Activated naive CD8-positive, alpha-beta T cell (primary cell): ENCODE data around the gene ZNF718.
"Not testable (repeated sequence)": the region's sequence is repeated elsewhere in the genome, so short reads cannot be mapped to it uniquely, and the experiment has no call there.

Experiments
- H3K27ac Mint-ChIP-seq: one replicate; pipeline ENCODE4 v1.8.0; 2021; ENCODE audit warnings: mixed read lengths
- H3K27me3 Mint-ChIP-seq: one replicate; pipeline ENCODE4 v1.8.0; 2021; ENCODE audit warnings: mixed read lengths
- H3K36me3 Mint-ChIP-seq: one replicate; pipeline ENCODE4 v1.8.0; 2021; ENCODE audit warnings: mixed read lengths
- H3K4me1 Mint-ChIP-seq: one replicate; pipeline ENCODE4 v1.8.0; 2021; ENCODE audit warnings: low read depth, mixed read lengths
- H3K4me3 Mint-ChIP-seq: one replicate; pipeline ENCODE4 v1.8.0; 2021; ENCODE audit warnings: mild to moderate bottlenecking, mixed read lengths
- H3K9me3 Mint-ChIP-seq: one replicate; pipeline ENCODE4 v1.8.0; 2021; ENCODE audit warnings: low read depth, mixed read lengths

Gene ZNF718

DNA sequence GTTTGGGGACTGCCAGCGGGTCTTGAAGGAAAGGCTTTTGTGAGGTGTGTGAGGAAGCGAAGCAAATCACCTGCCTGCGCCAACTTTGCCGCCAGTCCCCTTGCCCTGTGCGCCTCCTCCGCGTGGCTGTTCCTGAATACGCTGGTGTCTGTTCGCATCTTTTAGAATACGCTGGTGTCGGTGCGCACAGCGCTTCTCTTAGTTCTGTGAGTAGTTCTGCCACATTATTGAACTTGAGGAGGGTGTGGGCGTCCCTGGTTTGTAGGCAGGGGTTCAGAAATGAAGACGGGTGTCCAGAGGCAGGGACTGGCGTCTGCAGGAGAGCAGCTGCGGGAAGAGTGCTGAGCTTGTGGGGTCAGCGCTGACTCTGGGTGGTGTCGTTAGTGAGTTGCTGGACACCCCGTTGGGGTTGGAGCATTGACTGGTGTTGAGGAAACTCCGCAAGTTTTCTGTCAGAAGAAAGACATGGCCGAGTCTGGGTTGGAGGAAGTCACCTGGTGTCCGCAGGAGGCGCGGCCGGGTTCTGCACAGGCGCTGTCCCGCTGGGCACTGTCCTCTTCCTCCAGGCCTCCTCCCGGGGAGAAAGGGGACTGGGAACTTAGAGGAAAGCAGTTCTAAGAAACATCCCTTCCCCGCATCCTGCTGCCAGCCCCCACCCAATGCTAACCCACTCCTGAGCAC lies 930 bp downstream of the ZNF718 start:
- Mint-ChIP-seq H3K4me3 (peak overlapping the region; percentile 99), H3K9me3 (peaks cover 3% of the 10 kb centered on the region), H3K4me1 (peaks cover 34% of the 10 kb centered on the region), H3K36me3 (peaks cover 13% of the 10 kb centered on the region), H3K27me3 (no peaks in the 10 kb centered on the region), H3K27ac (peak overlapping the region; percentile 100)

DNA sequence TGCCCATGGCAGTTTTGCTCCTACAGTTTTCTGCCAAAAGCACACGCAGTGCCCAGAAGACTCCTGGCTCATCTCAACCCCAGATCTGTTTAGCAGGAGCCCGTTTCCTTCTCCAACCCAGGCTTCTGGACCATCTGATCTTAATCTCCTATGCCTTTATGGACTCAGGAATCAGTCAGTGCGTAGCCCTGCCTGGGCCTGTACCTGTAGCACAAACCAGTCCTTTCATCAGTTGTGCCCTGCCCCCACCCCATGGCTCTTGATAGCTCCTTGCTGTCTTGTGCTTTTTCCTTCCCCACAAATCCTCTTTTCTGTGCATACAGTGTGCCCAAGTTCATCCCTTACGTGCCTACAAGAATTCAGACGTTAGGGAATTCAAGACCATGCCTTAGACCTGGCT lies 1.5 kb downstream of the ZNF718 start:
- no peaks in the 10 kb centered on the region for H3K9me3 Mint-ChIP-seq
- peaks cover 12% of the 10 kb centered on the region for H3K36me3 Mint-ChIP-seq

DNA sequence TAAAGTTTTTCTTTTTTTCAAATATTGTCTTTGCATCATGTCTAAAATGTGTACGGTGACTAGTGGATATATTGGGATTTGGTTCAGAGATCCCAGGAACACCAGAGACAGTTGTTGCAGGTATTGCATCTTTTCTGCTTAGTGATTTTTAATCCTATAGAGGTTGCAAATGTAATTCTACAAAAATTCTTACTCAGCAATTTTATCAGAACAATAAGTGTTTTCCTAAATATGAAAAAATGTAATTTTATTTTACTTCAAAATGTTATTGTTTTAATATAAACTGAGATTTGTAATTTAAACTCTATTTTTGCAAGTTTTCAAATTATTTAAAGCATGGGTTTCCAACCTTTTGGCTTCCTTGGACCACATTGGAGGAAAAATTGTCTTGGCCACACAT lies 8.2 kb downstream of the ZNF718 start:
- Mint-ChIP-seq H3K9me3 (peaks cover 17% of the 10 kb centered on the region), H3K4me3 (no peak overlapping the region), H3K4me1 (peaks cover 13% of the 10 kb centered on the region), H3K27me3 (no peaks in the 10 kb centered on the region), H3K27ac (no peak overlapping the region), H3K36me3 (peaks cover 27% of the 10 kb centered on the region)

More for the DNA sequence above, 1.5 kb downstream of the ZNF718 start:
- Mint-ChIP-seq H3K27me3 (no peaks in the 10 kb centered on the region), H3K4me3 (peak overlapping the region; percentile 99), H3K4me1 (peaks cover 28% of the 10 kb centered on the region), H3K27ac (peak overlapping the region; percentile 100)

DNA sequence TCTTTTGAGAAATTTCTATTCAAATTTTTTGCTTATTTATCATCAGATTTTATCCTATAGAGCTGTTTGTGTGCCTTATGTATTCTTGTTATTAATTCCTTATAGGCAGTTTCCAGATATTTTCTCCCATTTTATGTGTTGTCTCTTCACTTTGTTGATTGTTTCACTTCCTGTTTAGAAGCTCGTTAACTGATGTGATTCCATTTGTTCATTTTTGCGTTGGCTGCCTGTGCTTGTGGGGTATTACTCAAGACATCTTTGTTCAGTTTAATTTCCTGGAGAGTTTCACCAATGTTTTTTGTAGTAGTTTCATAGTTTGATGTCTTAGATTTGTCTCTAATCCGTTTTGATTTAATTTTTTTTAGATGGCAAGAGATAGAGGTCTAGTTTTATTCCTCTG lies 14.6 kb downstream of the ZNF718 start:
- H3K36me3 Mint-ChIP-seq: peaks cover 74% of the 10 kb centered on the region
- no peak overlapping the region for H3K27ac Mint-ChIP-seq
- no peaks in the 10 kb centered on the region for H3K27me3 Mint-ChIP-seq
- peaks cover 37% of the 10 kb centered on the region for H3K9me3 Mint-ChIP-seq
- H3K4me1 Mint-ChIP-seq: peaks cover 22% of the 10 kb centered on the region
- no peak overlapping the region for H3K4me3 Mint-ChIP-seq

DNA sequence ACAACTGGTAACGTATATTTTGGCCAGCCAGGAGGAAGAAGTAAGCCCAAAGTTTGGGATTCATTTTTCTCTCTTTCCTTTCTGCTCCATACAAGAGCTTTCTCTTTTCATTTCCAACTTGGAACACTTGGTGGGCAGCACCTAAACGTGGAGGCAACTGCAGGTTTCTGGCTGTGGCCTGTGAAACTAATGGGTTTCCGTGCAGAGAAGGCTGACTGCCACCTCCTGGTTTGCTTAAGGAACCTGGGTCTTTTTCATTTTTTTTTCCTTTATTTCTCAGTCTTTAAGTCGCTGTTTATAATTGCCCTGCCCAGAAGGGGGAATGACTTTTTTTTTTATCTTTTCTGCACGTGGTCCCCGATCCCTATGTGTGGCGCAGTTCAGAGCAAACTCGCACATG lies 15.4 kb downstream of the ZNF718 start:
- Mint-ChIP-seq H3K4me1 (peaks cover 22% of the 10 kb centered on the region), H3K9me3 (peaks cover 44% of the 10 kb centered on the region), H3K4me3 (no peak overlapping the region), H3K27ac (no peak overlapping the region), H3K36me3 (peaks cover 81% of the 10 kb centered on the region), H3K27me3 (no peaks in the 10 kb centered on the region)

DNA sequence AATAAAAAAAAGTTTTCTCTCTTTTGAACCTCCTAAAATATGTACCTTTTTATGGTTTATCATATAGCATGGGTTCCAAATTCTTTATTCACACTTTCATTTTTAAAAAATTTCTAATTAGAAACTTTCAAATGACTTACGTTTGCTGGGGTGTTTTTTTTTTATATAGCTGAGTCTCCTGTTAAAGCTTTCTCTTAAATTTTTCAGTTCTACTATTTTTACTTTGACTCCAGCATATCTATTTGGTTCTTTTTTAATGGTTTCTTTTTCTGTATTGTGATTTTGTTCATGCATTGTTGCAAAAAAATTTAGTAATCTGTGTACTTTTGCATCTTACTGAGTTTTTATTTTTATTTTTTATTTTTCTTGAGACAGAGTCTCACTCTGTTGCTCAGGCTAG lies 22.3 kb downstream of the ZNF718 start:
- H3K27ac Mint-ChIP-seq: no peak overlapping the region
- peaks cover 51% of the 10 kb centered on the region for H3K36me3 Mint-ChIP-seq
- H3K4me3 Mint-ChIP-seq: no peak overlapping the region
- H3K27me3 Mint-ChIP-seq: no peaks in the 10 kb centered on the region
- H3K4me1 Mint-ChIP-seq: no peaks in the 10 kb centered on the region
- H3K9me3 Mint-ChIP-seq: peaks cover 20% of the 10 kb centered on the region

DNA sequence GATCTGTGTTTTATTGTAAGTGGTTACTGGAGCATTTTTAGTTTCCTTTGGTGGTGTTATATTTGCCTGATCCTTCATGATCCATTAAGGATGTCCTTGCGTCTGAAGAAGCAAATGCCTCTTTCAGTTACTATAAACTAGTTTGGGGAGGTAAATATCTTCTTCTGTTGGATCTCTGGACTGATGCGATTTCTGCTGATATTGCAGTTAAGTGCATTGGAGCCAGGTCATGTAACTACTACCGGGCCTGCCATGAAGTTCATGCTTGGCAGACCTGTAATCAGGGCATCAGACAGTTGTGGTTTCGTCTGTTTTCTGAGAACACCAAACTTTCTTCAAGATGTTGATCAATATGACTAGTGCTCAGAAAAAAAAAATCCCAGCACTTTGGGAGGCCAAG lies 22.9 kb downstream of the ZNF718 start:
- Mint-ChIP-seq H3K36me3 (peaks cover 47% of the 10 kb centered on the region), H3K27me3 (no peaks in the 10 kb centered on the region), H3K4me3 (no peak overlapping the region), H3K4me1 (no peaks in the 10 kb centered on the region), H3K9me3 (peaks cover 20% of the 10 kb centered on the region), H3K27ac (no peak overlapping the region)

DNA sequence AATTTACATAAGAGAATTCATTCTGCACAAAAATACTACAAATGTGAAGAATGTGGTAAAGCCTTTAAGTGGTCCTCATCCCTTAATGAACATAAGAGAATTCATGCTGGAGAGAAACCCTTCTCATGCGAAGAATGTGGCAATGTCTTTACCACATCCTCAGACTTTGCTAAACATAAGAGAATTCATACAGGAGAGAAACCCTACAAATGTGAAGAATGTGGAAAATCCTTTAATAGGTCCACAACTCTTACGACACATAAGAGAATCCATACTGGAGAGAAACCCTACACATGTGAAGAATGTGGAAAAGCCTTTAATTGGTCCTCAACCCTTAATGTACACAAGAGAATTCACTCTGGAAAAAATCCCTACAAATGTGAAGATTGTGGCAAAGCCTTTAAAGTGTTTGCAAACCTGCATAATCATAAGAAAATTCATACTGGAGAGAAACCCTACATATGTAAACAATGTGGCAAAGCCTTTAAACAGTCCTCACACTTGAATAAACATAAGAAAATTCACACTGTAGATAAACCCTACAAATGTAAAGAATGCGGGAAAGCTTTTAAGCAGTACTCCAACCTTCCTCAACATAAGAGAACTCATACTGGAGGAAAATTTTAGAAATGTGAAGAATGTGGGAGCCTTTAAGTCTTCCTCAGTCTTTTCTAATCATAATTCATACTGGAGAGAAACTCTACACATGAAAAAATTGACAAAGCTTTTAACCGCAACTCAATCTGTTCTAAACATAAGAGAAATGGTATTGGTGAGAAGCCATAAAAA lies 37.4 kb downstream of the ZNF718 start:
- Mint-ChIP-seq H3K9me3 (peaks cover 22% of the 10 kb centered on the region), H3K4me1 (no peaks in the 10 kb centered on the region), H3K27me3 (no peaks in the 10 kb centered on the region), H3K27ac (no peak overlapping the region), H3K36me3 (peaks cover 39% of the 10 kb centered on the region), H3K4me3 (no peak overlapping the region)

DNA sequence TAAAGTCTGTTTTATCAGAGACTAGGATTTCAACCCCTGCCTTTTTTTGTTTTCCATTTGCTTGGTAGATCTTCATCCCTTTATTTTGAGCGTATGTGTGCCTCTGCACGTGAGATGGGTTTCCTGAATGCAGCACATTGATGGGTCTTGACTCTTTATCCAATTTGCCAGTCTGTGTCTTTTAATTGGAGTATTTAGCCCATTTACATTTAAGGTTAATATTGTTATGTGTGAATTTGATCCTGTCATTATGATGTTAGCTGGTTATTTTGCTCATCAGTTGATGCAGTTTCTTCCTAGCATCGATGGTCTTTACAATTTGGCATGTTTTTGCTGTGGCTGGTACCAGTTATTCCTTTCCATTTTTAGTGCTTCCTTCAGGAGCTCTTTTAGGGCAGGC lies 45.3 kb downstream of the ZNF718 start:
- not testable (repeated sequence) for H3K4me3 Mint-ChIP-seq, H3K27me3 Mint-ChIP-seq, H3K27ac Mint-ChIP-seq, H3K4me1 Mint-ChIP-seq
- peaks cover 40% of the 10 kb centered on the region for H3K36me3 Mint-ChIP-seq
- H3K9me3 Mint-ChIP-seq: peaks cover 18% of the 10 kb centered on the region

DNA sequence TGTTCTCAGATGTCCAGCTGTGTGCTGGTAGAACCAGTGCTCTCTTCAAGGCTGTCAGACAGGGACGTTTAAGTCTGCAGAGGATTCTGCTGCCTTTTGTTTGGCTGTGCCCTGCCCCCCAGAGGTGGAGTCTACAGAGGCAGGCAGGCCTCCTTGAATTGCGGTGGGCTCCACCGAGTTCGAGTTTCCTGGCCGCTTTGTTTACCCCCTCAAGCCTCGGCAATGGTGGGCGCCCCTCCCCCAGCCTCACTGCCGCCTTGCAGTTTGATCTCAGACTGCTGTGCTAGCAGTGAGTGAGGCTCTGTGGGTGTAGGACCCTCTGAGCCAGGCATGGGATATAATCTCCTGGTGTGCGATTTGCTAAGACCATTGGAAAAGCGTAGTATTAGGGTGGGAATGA lies 47.0 kb downstream of the ZNF718 start:
- not testable (repeated sequence) for H3K4me3 Mint-ChIP-seq, H3K27me3 Mint-ChIP-seq, H3K4me1 Mint-ChIP-seq, H3K27ac Mint-ChIP-seq
- Mint-ChIP-seq H3K36me3 (peaks cover 49% of the 10 kb centered on the region), H3K9me3 (peaks cover 35% of the 10 kb centered on the region)

DNA sequence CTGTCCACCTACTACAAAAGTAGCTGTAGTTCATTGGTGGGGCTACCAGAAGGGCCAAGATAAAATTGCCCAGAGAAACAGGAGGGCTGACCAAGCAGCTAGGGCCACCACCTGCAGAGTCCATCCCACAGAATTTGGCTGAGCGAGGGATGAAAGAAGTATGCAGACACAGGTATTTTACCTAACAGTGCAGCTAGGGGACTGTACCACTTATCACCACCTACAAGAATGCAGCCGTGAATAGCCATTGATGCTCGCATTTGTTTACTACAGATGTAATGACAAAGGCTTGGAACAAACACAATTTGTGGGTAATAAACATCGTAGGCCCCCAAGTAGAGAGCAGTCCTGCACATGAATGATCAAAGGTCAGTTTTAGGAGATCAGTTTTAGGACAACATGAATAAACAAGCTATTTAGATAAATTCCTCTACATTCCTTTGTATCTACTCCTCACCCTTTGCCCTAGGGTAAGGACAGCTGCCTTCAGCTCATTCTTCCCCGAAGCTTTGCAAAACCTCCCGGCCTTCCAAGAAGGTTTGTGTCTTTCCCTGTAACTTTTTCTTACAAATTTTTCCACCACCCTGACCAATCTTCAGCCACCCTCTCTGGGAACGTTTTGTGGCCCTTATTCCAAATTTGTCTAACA lies 49.5 kb downstream of the ZNF718 start:
- Mint-ChIP-seq H3K36me3 (peaks cover 54% of the 10 kb centered on the region), H3K4me3 (no peak overlapping the region), H3K27ac (no peak overlapping the region), H3K9me3 (peaks cover 43% of the 10 kb centered on the region), H3K27me3 (no peaks in the 10 kb centered on the region), H3K4me1 (no peaks in the 10 kb centered on the region)

DNA sequence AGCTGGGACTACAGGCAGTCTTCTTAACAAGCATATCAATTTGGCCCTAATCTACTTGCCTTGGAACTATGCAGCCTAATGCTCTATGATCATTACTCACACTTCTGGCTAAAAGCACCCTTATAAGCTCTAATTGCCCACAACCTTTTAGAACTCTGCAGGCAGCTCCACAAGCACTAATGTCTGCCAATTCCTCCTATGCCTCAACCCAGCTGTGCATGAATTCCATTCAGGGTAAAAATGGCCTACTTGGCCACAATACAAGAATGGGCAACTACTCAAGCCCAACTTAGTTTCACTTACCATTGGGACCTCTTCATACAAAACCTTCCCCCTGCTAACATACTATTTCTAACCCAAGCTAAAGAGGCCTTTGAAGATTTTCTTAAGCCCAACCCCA lies 51.7 kb downstream of the ZNF718 start:
- Mint-ChIP-seq H3K36me3 (peaks cover 53% of the 10 kb centered on the region), H3K4me3 (no peak overlapping the region), H3K27ac (no peak overlapping the region), H3K9me3 (peaks cover 47% of the 10 kb centered on the region), H3K4me1 (no peaks in the 10 kb centered on the region), H3K27me3 (no peaks in the 10 kb centered on the region)

DNA sequence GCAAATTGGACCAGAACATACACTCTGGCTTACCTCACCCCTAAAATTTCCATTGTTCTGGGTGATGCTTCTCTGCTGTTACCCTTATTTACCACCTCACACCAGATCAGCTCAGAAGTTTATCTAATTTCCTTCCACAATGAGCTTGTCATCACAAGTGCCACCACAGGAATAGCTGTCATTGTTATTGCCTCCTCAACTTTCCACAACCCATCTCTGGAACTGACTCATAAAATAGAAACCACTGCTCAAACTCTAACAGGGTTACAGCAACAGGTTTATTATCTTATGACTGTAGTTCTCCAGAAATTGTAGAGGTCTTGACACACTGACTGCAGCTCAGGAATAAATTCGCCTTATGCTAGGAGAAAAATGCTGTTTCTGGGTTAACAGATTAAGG lies 52.7 kb downstream of the ZNF718 start:
- Mint-ChIP-seq H3K4me1 (no peaks in the 10 kb centered on the region), H3K27ac (no peak overlapping the region), H3K9me3 (peaks cover 46% of the 10 kb centered on the region), H3K4me3 (no peak overlapping the region), H3K36me3 (peaks cover 55% of the 10 kb centered on the region), H3K27me3 (no peaks in the 10 kb centered on the region)

DNA sequence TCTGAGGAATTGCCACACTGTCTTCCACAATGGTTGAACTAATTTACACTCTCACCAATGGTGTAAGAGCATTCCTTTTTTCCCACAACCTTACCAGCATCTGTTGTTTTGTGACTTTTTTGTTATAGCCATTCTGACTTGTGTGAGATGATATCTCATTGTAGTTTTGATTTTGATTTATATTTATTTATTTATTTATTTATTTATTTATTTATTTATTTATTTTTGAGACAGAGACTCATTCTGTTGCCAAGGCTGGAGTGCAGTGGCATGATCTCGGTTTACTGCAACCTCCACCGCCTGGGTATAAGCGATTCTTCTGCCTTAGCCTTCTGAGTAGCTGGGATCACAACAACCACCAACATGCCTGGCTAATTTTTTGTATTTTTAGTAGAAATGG lies 57.9 kb downstream of the ZNF718 start:
- H3K4me3 Mint-ChIP-seq, H3K27me3 Mint-ChIP-seq, H3K4me1 Mint-ChIP-seq, H3K27ac Mint-ChIP-seq: not testable (repeated sequence)
- peaks cover 44% of the 10 kb centered on the region for H3K9me3 Mint-ChIP-seq
- peaks cover 69% of the 10 kb centered on the region for H3K36me3 Mint-ChIP-seq

DNA sequence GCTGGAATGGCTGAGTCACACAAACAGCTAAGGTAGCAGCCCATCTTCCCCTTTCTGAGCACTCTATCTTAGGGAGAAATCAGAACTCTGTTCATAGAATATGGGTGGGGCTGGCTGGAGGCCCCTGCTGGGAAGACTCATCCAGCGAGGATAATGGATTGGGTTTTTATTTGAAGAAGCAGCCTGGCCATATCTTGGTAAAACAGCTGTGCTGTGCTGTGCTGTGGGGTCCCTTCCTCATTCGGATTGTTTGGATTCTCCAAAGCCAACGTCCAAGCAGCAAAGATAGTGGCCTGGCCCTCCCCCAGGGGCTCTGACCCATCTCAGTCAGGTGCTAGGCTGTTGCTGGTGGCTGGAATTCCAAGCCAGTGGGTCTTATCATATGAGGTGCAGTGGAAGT lies 63.8 kb downstream of the ZNF718 start:
- no peaks in the 10 kb centered on the region for H3K4me1 Mint-ChIP-seq

More for the DNA sequence above, 63.8 kb downstream of the ZNF718 start:
- peaks cover 27% of the 10 kb centered on the region for H3K9me3 Mint-ChIP-seq
- H3K27ac Mint-ChIP-seq: no peak overlapping the region
- H3K27me3 Mint-ChIP-seq: no peaks in the 10 kb centered on the region
- no peak overlapping the region for H3K4me3 Mint-ChIP-seq
- peaks cover 49% of the 10 kb centered on the region for H3K36me3 Mint-ChIP-seq
